ENCODE results near the gene SLC17A8.

The SLC17A8 gene

DNA sequence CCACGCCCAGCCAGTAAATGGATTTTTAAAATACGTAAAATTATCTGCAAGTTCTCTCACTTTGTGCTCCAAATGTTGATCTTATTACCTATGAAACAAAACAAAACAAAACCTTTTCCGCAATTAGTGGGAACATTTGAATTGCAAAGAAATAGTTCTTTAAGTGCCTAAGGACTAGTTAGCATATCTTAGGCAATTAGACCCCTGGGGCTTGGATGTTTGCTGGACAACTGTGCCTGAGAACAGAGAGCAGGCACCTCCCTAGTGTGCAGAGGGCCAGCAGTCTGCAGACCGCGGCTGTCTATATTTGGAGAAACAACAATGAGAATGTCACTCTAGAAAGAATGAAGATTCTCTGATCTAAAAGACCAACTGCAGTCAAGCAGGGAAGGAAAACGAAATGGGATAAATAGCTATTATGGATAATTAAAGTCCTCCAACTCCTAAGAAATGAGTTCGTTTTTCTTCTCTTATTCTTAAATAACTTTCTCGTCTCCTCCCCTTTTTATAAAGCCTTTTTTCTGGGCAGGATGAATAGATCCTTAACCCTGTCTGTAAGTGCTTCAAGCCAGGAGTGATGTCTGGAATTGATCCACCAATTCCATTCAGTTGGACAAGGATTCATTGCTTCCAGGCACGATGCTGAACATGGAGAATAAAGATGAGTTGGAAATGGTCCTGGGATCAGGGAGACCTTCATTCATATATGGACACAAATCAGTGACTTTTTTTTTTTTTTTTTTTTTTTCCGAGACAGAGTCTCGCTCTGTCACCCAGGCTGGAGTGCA lies 16.2 kb downstream of the SLC17A8 start:
- H3K4me3 ChIP-seq (ENCODE audit: low read length), result no peak overlapping the region
- no peak overlapping the region for H3K9ac ChIP-seq (ENCODE audit: low read depth, low read length)
- H3K27me3 ChIP-seq (ENCODE audit: control insufficient read depth, insufficient read depth, low read length), result peaks cover 4% of the 10 kb centered on the region
- no peaks in the 10 kb centered on the region for H3K36me3 ChIP-seq (ENCODE audit: insufficient read depth, low read length)
- H3K4me1 ChIP-seq (ENCODE audit: control insufficient read depth, insufficient read depth, low read length), result no peaks in the 10 kb centered on the region
- H3K4me2 ChIP-seq (ENCODE audit: low read length), result no peak overlapping the region
- no peaks in the 10 kb centered on the region for H3K9me3 ChIP-seq (replicated peaks; ENCODE audit: low read length)

DNA sequence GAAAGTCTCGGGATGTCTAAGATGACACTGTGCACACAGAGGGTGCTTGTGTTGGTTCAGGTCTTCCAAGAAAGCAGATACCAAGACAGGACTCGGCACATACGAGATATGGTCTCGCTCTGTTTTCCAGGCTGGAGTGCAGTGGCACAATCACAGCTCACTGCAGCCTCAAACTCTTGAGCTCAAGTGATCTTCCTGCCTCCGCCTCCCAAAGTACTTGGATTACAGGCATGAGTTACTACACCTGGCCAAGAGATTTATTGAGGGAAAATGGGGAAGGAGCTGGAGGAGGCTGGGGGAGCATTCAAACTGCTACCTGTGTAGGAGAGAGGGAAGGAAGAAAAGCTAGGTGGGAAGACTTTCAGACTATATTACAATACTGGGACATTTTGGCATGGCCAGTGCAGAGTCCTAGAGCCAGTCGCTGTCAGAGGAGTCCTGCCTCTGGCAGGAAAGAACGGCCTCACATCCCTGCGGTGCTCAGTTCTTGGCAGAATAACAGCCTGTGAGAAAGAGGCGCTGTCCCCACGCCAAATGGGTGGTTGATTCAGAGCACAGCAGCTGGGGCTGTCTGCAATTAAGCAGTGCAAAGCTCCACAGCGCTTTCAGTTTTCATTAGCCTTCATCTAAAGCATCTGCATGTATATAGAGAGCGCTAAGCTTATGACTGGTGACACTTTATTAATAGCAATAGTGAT lies 18.3 kb downstream of the SLC17A8 start:
- H3K9me3 ChIP-seq (replicated peaks; ENCODE audit: low read length), result no peaks in the 10 kb centered on the region
- H3K4me1 ChIP-seq (ENCODE audit: control insufficient read depth, insufficient read depth, low read length), result no peaks in the 10 kb centered on the region
- no peak overlapping the region for H3K9ac ChIP-seq (ENCODE audit: low read depth, low read length)
- no peaks in the 10 kb centered on the region for H3K36me3 ChIP-seq (ENCODE audit: insufficient read depth, low read length)
- no peak overlapping the region for H3K4me3 ChIP-seq (ENCODE audit: low read length)
- peak overlapping the region; percentile 22 for H3K4me2 ChIP-seq (ENCODE audit: low read length)
- peaks cover 4% of the 10 kb centered on the region for H3K27me3 ChIP-seq (ENCODE audit: control insufficient read depth, insufficient read depth, low read length)

DNA sequence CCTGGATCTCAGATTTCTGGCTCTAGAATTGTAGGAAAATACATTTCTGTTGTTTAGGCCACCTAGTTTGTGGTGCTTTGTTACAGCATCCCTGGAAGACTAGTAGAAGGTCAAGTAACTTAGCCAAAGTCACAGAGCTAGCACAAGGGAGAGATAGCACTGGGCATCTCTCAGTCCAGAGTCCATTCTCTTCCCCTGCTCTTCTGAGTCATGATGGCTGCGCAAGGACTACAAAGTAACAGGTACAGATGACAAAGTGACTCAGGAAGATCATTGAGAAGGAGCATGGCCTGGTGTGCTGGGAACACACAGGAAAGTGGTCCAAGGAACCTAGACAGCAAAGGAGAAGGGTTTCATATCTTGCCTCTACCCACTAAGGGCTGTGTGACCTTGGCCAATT lies 19.3 kb downstream of the SLC17A8 start:
- H3K4me3 ChIP-seq (ENCODE audit: low read length), result no peak overlapping the region
- no peak overlapping the region for H3K4me2 ChIP-seq (ENCODE audit: low read length)
- no peaks in the 10 kb centered on the region for H3K36me3 ChIP-seq (ENCODE audit: insufficient read depth, low read length)
- H3K27me3 ChIP-seq (ENCODE audit: control insufficient read depth, insufficient read depth, low read length), result peaks cover 4% of the 10 kb centered on the region
- H3K4me1 ChIP-seq (ENCODE audit: control insufficient read depth, insufficient read depth, low read length), result no peaks in the 10 kb centered on the region
- no peaks in the 10 kb centered on the region for H3K9me3 ChIP-seq (replicated peaks; ENCODE audit: low read length)
- H3K9ac ChIP-seq (ENCODE audit: low read depth, low read length), result no peak overlapping the region

DNA sequence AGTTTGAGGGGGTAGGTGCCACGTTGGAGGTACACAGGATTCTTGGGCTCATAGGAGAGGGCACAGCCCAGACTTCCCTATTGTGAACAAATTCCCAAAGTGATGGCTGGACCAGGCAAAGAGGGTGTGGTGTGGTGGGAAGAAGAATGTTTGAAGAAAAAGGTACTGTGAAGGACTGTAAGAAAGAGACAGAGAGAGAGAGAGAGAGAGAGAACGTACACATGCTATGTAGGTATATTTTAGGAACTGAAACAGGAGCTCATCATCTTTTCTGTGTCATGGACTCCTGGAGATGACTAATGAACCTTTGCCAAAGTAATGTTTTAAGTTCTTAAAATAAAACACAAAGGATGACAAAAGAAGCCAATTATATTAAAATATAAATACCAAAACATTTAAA lies 24.5 kb downstream of the SLC17A8 start:
- Histone ChIP-seq H3K36me3 (ENCODE audit: insufficient read depth, low read length) (no peaks in the 10 kb centered on the region), H3K4me1 (ENCODE audit: control insufficient read depth, insufficient read depth, low read length) (no peaks in the 10 kb centered on the region), H3K4me3 (ENCODE audit: low read length) (no peak overlapping the region), H3K9ac (ENCODE audit: low read depth, low read length) (no peak overlapping the region), H3K27me3 (ENCODE audit: control insufficient read depth, insufficient read depth, low read length) (no peaks in the 10 kb centered on the region), H3K9me3 (replicated peaks; ENCODE audit: low read length) (no peaks in the 10 kb centered on the region), H3K4me2 (ENCODE audit: low read length) (no peak overlapping the region)

- H3K36me3 ChIP-seq (ENCODE audit: insufficient read depth, low read length), result no peaks in the 10 kb centered on the region
- no peaks in the 10 kb centered on the region for H3K27me3 ChIP-seq (ENCODE audit: control insufficient read depth, insufficient read depth, low read length)
- no peak overlapping the region for H3K9ac ChIP-seq (ENCODE audit: low read depth, low read length)
- H3K4me2 ChIP-seq (ENCODE audit: low read length), result no peak overlapping the region
- no peak overlapping the region for H3K4me3 ChIP-seq (ENCODE audit: low read length)
- no peaks in the 10 kb centered on the region for H3K9me3 ChIP-seq (replicated peaks; ENCODE audit: low read length)
- no peaks in the 10 kb centered on the region for H3K4me1 ChIP-seq (ENCODE audit: control insufficient read depth, insufficient read depth, low read length)
These were observed 25.5 kb downstream of the SLC17A8 start for GRCh38 chr12:100382338-100382737.

- Histone ChIP-seq H3K36me3 (ENCODE audit: insufficient read depth, low read length) (no peaks in the 10 kb centered on the region), H3K4me3 (ENCODE audit: low read length) (no peak overlapping the region), H3K4me2 (ENCODE audit: low read length) (no peak overlapping the region), H3K4me1 (ENCODE audit: control insufficient read depth, insufficient read depth, low read length) (no peaks in the 10 kb centered on the region), H3K9ac (ENCODE audit: low read depth, low read length) (no peak overlapping the region), H3K9me3 (replicated peaks; ENCODE audit: low read length) (no peaks in the 10 kb centered on the region), H3K27me3 (ENCODE audit: control insufficient read depth, insufficient read depth, low read length) (no peaks in the 10 kb centered on the region)
These were observed 27.0 kb downstream of the SLC17A8 start for GRCh38 chr12:100383586-100384558.

DNA sequence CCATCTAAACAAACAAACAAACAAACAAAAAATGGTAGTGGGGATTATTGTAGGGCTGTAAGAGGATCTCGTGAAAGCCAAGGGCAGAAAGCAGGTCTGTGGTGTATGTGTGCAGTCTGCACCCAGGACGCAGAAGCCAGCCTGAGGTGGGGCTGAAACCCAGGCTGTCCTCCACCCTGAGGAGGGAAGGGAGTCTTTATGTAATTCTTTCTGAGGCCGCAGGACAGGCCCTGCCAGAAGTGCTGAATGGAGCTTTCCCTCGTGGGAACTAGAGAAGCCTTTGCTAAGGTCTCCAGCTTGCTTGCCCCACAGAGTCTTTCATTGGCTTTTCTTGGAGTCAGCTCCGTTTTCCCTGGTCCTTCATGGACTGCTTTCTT lies 27.7 kb downstream of the SLC17A8 start:
- Histone ChIP-seq H3K4me3 (ENCODE audit: low read length) (no peak overlapping the region), H3K36me3 (ENCODE audit: insufficient read depth, low read length) (no peaks in the 10 kb centered on the region), H3K4me2 (ENCODE audit: low read length) (no peak overlapping the region), H3K4me1 (ENCODE audit: control insufficient read depth, insufficient read depth, low read length) (no peaks in the 10 kb centered on the region), H3K9ac (ENCODE audit: low read depth, low read length) (no peak overlapping the region), H3K9me3 (replicated peaks; ENCODE audit: low read length) (no peaks in the 10 kb centered on the region), H3K27me3 (ENCODE audit: control insufficient read depth, insufficient read depth, low read length) (no peaks in the 10 kb centered on the region)

- Histone ChIP-seq H3K36me3 (ENCODE audit: insufficient read depth, low read length) (no peaks in the 10 kb centered on the region), H3K9me3 (replicated peaks; ENCODE audit: low read length) (no peaks in the 10 kb centered on the region), H3K4me3 (ENCODE audit: low read length) (no peak overlapping the region), H3K4me1 (ENCODE audit: control insufficient read depth, insufficient read depth, low read length) (no peaks in the 10 kb centered on the region), H3K27me3 (ENCODE audit: control insufficient read depth, insufficient read depth, low read length) (no peaks in the 10 kb centered on the region), H3K9ac (ENCODE audit: low read depth, low read length) (no peak overlapping the region), H3K4me2 (ENCODE audit: low read length) (no peak overlapping the region)
These were observed 31.5 kb downstream of the SLC17A8 start for GRCh38 chr12:100388382-100388781.

GRCh38 chr12:100391856-100392255 lies 35.0 kb downstream of the SLC17A8 start:
- Histone ChIP-seq H3K9me3 (replicated peaks; ENCODE audit: low read length) (no peaks in the 10 kb centered on the region), H3K9ac (ENCODE audit: low read depth, low read length) (no peak overlapping the region), H3K4me3 (ENCODE audit: low read length) (no peak overlapping the region), H3K27me3 (ENCODE audit: control insufficient read depth, insufficient read depth, low read length) (no peaks in the 10 kb centered on the region), H3K4me2 (ENCODE audit: low read length) (no peak overlapping the region), H3K4me1 (ENCODE audit: control insufficient read depth, insufficient read depth, low read length) (no peaks in the 10 kb centered on the region), H3K36me3 (ENCODE audit: insufficient read depth, low read length) (no peaks in the 10 kb centered on the region)

DNA sequence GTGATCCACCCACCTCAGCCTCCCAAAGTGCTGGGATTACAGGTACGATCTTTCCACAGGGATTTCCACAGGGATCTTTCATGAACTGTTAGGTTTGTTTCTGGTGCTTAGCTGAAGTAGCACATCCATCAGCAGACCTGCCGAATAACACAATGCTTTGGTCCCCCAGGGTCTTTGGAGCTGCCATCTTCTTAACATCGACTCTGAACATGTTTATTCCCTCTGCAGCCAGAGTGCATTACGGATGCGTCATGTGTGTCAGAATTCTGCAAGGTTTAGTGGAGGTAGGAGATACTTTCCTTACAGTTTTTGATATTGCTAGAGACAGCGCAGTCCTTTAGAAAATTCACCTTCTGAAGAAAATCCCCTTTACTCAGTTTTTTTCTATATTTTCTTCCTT lies 36.3 kb downstream of the SLC17A8 start:
- Histone ChIP-seq H3K36me3 (ENCODE audit: insufficient read depth, low read length) (no peaks in the 10 kb centered on the region), H3K27me3 (ENCODE audit: control insufficient read depth, insufficient read depth, low read length) (no peaks in the 10 kb centered on the region), H3K9me3 (replicated peaks; ENCODE audit: low read length) (no peaks in the 10 kb centered on the region), H3K4me3 (ENCODE audit: low read length) (no peak overlapping the region), H3K9ac (ENCODE audit: low read depth, low read length) (no peak overlapping the region), H3K4me2 (ENCODE audit: low read length) (no peak overlapping the region), H3K4me1 (ENCODE audit: control insufficient read depth, insufficient read depth, low read length) (no peaks in the 10 kb centered on the region)

GRCh38 chr12:100395811-100396210 lies 38.9 kb downstream of the SLC17A8 start:
- Histone ChIP-seq H3K4me1 (ENCODE audit: control insufficient read depth, insufficient read depth, low read length) (no peaks in the 10 kb centered on the region), H3K9me3 (replicated peaks; ENCODE audit: low read length) (no peaks in the 10 kb centered on the region), H3K27me3 (ENCODE audit: control insufficient read depth, insufficient read depth, low read length) (no peaks in the 10 kb centered on the region), H3K9ac (ENCODE audit: low read depth, low read length) (no peak overlapping the region), H3K36me3 (ENCODE audit: insufficient read depth, low read length) (no peaks in the 10 kb centered on the region), H3K4me2 (ENCODE audit: low read length) (no peak overlapping the region), H3K4me3 (ENCODE audit: low read length) (no peak overlapping the region)
